Measurements from ENCODE around the gene MON1B.
"Not testable (repeated sequence)": the region's sequence is repeated elsewhere in the genome, so short reads cannot be mapped to it uniquely, and the experiment has no call there.

The MON1B gene

DNA sequence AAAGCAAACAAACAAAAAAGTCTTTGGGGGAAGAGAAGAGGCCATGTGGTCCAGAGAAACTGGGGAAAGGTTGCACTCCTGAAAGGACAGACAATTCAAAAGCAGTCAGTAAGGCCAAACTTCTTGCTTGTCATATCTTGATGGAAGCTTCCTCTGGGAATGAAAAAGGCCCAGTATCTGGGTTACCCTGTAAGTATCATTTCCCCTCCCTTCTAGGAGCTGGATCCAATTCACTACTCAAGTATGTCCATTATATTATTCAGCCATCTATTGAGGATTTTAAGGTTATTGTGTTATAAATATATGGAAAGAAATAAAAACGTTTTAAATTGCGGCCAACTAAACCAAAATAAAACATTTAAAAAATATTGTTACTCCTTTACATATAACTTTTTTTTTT, 26.0 kb upstream of the MON1B start:
- in situ Hi-C loops (cut with HindIII; ENCODE audit: low pct_ligation_motif_present, low sequenced_read_pairs) = no loop called here
- TF ChIP-seq, protein P1, sequence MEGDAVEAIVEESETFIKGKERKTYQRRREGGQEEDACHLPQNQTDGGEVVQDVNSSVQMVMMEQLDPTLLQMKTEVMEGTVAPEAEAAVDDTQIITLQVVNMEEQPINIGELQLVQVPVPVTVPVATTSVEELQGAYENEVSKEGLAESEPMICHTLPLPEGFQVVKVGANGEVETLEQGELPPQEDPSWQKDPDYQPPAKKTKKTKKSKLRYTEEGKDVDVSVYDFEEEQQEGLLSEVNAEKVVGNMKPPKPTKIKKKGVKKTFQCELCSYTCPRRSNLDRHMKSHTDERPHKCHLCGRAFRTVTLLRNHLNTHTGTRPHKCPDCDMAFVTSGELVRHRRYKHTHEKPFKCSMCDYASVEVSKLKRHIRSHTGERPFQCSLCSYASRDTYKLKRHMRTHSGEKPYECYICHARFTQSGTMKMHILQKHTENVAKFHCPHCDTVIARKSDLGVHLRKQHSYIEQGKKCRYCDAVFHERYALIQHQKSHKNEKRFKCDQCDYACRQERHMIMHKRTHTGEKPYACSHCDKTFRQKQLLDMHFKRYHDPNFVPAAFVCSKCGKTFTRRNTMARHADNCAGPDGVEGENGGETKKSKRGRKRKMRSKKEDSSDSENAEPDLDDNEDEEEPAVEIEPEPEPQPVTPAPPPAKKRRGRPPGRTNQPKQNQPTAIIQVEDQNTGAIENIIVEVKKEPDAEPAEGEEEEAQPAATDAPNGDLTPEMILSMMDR (IDR thresholded peaks at IDR 0.05; ENCODE audit: low read depth, low read length, missing control alignments) = no peak
- no peak overlapping the region for H3K4me3 ChIP-seq (ENCODE audit: low read depth, low read length)
- no peak overlapping the region for H3K27ac ChIP-seq
- H3K27me3 ChIP-seq (replicated peaks) = no peaks in the 10 kb centered on the region
- no peaks in the 10 kb centered on the region for H3K36me3 ChIP-seq (replicated peaks)
- DNase-seq = no peak

DNA sequence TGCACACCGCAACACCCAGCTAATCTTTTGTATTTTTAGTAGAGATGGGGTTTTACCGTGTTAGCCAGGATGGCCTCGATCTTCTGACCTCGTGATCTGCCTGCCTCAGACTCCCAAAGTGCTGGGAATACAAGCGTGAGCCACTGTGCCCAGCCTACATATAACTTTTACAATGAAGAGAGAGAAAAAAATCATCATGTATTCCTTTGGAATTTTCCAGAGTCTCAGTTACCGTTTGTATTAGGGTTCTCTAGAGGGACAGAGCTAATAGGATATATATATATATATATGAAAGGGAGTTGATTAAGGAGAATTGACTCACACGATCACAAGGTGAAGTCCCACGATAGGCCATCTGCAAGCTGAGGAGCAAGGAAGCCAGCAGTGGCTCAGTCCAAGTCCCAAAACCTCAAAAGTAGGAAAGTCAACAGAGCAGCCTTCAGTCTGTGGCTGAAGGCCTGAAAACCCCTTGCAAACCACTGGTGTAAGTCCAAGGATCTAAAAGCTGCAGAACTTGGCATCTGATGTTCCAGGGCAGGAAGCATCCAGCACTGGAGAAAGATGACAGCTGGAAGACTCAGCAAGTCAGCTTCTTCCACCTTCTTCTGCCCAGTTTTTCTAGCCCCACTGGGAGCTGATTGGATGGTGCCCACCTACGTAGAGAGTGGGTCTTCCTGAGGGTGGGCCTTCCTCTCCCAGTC, 25.3 kb upstream of the MON1B start:
- DNase-seq; H3K4me3 ChIP-seq (ENCODE audit: low read depth, low read length); in situ Hi-C loops (cut with HindIII; ENCODE audit: low pct_ligation_motif_present, low sequenced_read_pairs); H3K36me3 ChIP-seq (replicated peaks); H3K27me3 ChIP-seq (replicated peaks); H3K27ac ChIP-seq: not testable (repeated sequence)

DNA sequence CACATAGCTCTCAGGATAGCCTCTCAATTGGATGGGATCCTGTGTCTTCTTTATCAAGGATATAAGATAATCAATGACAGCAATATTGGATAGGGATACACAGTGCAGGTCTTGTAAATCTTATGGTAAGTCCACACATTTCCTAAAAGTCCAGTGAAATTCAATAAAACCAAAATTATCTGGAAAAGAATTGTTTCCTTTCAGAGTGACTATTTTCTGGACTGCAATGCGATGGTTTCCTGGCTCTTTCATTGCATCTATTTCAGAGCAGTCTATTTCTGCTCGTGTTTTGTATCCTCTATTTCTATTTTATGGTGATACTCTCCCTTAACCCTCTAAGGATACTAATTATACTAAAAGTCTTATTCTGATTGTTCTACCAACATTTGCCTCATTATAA, 24.3 kb upstream of the MON1B start:
- Histone ChIP-seq H3K4me3 (ENCODE audit: low read depth, low read length) (no peak overlapping the region), H3K36me3 (replicated peaks) (no peaks in the 10 kb centered on the region), H3K27me3 (replicated peaks) (no peaks in the 10 kb centered on the region), H3K27ac (no peak overlapping the region)
- no peak for DNase-seq
- in situ Hi-C loops (cut with HindIII; ENCODE audit: low pct_ligation_motif_present, low sequenced_read_pairs) = no loop called here
- TF ChIP-seq, protein P1 (IDR thresholded peaks at IDR 0.05; ENCODE audit: low read depth, low read length, missing control alignments) = no peak

DNA sequence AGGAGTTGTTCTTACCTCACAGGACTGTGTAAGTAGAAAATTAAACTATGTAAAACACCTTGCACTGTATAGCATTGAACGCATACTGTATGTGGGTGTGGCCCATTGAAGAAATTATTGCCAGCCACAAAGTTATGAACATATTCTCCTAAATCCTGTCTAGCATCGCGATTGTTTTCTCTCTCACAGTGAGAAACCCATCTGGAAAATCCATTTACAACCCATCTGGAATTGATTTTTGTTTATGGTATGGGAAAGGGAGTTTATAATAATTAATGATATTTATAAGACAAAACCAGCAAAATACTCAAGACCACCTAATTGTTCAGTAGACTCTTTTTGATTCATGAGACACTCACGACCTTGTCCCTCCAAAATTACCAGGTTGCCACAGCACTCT, 22.1 kb upstream of the MON1B start:
- no peak overlapping the region for H3K27ac ChIP-seq
- H3K27me3 ChIP-seq (replicated peaks) = no peaks in the 10 kb centered on the region
- H3K36me3 ChIP-seq (replicated peaks) = no peaks in the 10 kb centered on the region
- no peak for DNase-seq
- no peak overlapping the region for H3K4me3 ChIP-seq (ENCODE audit: low read depth, low read length)
- in situ Hi-C loops (cut with HindIII; ENCODE audit: low pct_ligation_motif_present, low sequenced_read_pairs) = no loop called here
- TF ChIP-seq, protein P1 (IDR thresholded peaks at IDR 0.05; ENCODE audit: low read depth, low read length, missing control alignments) = no peak

DNA sequence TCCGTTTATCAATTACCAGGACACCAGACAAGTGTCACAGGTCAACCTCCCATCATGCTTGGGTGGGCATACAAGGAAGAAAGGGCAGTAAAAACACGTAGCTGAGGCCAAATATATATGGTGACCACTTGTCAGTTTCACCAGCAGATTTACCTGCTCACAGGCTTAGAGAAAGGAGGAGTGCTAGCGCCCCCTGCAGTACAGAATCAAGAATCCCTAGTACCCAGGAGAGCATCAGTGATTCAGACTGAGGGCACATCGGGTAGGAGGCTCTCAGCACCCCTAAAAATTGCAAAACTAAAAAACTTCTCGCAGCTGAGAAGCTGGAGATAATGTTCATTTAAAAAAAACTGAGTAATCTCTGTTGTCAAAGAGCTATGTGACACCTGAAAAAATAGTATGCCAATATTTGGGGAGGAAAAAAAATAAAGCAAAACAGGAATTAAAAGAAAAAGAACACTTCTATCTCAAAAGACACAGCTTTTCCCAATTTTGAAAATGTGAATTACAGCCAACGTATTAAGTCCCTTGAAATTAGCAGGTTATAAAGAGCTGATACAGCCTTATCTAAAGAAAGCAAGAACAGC, 21.2 kb upstream of the MON1B start:
- no peaks in the 10 kb centered on the region for H3K36me3 ChIP-seq (replicated peaks)
- no peaks in the 10 kb centered on the region for H3K27me3 ChIP-seq (replicated peaks)
- TF ChIP-seq, protein P1 (IDR thresholded peaks at IDR 0.05; ENCODE audit: low read depth, low read length, missing control alignments) = peak; percentile 78
- peak; percentile 23 for DNase-seq
- no peak overlapping the region for H3K27ac ChIP-seq
- in situ Hi-C loops (cut with HindIII; ENCODE audit: low pct_ligation_motif_present, low sequenced_read_pairs) = no loop called here
- no peak overlapping the region for H3K4me3 ChIP-seq (ENCODE audit: low read depth, low read length)

DNA sequence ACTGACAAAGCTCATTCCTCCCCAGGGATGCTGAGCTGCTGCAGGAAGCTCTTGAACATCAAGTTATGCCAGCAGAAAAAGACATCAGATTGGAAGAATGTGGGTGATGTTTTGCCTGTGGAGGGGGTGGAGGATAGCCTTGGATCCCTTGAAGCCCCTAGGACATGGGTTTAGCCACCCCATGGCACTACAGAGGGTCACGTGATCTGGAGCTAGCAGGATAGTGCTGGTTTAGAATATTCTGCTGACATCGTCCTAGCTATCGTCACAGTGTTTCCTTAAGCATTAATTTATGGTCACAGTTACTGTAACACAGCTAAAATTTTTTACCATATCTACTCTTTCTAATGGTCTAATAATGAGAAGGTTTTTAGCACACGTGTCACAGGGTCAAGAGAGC, 20.2 kb upstream of the MON1B start:
- no peaks in the 10 kb centered on the region for H3K36me3 ChIP-seq (replicated peaks)
- DNase-seq = no peak
- TF ChIP-seq, protein P1 (IDR thresholded peaks at IDR 0.05; ENCODE audit: low read depth, low read length, missing control alignments) = no peak
- no peaks in the 10 kb centered on the region for H3K27me3 ChIP-seq (replicated peaks)
- in situ Hi-C loops (cut with HindIII; ENCODE audit: low pct_ligation_motif_present, low sequenced_read_pairs) = no loop called here
- no peak overlapping the region for H3K4me3 ChIP-seq (ENCODE audit: low read depth, low read length)
- no peak overlapping the region for H3K27ac ChIP-seq
